Effector CD8-positive, alpha-beta T cell (primary cell): Measurements from ENCODE around the gene RIPK4.
"Not testable (repeated sequence)": the region's sequence is repeated elsewhere in the genome, so short reads cannot be mapped to it uniquely, and the experiment has no call there.

Experiments
- DNase-seq: peaks from one replicate; lab custom pipeline; 2025; lab: John Stamatoyannopoulos, UW

The RIPK4 gene

DNA sequence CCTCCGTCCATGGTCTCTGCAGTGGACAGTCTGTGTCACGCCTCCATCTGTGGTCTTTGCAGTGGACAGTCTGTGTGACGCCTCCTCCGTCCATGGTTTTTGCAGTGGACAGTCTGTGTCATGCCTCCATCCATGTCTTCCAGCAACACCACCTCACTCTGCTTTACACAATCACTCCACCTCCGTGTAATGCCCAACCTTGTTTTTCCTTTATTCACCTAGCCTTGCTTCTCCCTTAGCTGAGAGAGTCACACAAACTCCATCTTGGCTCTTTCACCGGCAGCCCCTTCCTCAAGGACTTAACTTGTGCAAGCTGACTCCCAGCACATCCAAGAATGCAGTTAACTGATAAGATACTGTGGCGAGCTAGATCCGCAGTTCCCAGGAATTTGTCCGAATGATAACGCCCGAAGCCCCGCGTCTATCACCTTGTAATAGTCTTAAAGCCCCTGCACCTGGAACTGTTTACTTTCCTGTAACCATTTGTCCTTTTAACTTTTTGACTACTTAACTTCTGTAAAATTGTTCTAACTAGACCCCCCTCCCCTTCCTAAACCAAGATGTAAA lies 52.5 kb downstream of the RIPK4 start:
- not testable (repeated sequence) for DNase-seq

DNA sequence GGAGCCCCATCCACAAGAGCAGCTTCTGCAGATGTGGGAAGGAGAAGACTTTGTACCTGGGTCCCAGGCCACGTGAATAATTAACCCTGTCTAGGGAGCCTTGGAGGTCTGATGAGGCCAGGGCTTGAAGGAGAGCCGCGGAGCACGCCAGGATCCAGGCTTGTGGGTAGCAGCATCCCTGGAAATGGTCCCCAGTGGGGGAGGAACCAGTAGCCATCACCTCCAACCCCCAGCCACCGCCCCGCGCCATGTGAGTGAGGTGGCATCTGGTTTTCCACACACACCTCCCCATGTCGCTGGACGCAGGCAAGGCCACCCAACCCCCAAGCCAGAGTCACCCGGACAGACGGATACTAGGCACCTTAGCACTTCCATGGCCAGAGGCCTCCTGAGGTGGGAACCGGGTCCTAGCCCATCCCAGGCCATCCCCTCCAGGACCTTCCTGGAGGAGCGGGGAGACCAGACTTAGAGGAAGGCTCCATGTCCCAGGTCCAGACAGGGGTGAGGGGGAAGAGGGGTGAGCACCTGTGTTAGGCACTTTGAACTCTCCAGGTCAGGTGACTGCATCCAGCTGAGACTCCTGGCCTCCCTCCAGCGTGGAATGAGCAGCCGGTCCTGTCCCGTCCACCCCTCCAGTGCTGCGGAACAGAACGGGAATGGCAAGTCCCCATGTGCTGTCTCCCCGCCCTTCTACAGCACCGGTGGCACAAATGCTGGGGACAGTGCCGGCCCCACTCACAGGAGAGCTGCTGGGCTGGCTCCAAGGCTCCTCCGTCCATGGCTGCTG lies 53.2 kb downstream of the RIPK4 start:
- DNase-seq, result no peak

DNA sequence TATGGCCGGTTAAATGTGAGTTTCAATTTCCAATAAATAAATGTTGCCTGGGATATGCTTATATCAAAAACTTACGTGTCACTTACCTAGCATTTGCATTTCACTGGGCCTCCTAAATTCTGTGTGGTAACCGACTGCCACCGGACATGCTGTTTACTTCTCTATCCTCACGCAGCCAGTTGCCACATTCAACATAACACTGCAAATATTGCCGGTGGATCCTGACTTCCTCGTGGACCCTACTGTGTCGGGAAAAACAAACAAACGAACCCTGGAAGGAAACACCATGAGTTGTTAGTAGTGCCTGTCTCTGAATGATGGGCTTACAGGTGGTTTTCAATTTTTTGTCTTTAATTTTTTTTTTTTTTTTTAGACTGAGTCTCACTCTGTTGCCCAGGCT lies 54.1 kb downstream of the RIPK4 start:
- no peak for DNase-seq

DNA sequence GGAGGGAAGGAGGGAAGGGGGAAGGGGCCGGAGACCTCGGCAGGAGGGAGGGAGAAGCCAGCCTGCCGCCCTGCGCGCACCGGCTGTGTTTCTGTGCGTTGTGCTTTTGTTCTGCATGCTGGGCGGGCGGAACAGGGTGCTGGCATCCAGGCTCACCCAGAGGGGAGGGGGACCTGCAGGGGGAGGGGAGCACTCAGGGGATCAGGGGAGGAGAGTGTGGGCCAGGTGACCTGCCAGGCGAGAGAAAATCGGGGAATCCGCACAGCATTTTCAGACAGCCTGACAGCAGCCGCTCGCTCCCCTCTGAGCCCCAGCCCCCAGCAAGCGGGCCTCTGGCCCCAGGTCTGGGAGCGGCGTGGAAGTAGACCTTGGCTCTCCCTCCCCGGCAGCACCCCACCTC lies 54.7 kb downstream of the RIPK4 start:
- DNase-seq, result no peak

DNA sequence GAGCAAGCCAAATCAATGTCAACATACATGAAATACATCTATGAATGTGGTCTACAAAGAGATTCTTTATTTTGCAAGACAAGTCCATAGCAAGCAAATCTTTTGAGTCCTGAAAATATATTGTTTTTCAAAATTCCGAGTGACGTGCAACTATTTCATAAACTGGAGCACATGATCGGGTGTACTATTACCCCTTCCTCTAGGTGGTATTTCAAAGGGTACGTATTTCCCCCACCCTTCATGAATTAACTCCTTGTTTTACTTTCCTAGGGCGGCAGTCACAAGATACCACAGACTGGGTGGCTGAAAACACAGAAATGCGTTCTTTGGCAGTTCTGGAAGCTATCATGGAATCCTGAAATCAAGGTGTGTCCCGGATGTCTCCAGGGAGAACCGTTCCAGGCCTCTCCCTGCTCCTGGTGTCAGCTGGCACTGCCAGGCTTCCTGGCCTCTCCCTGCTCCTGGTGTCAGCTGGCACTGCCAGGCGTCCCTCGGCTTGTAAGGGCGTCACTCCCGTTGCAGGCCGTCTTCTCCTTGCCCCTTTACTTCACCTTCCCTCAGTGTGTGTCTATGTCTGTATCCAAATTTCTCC lies 55.3 kb downstream of the RIPK4 start:
- no peak for DNase-seq

DNA sequence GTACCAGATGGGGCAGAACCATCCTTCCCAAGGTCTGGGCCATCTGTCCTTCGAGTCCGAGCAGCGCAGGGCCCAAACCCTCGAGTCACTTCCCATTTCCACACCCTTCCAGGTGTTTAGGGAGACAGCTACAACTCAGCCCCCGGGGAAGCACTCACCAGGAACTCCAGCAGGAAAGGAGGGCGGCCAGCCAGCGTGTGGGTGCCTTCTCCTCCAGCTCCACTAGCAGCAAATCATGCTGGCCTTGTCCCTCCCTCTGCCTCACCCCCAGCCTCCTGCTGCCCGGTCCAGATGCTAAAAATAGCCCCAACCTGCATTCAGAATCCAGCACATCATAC lies 56.1 kb downstream of the RIPK4 start:
- no peak for DNase-seq

DNA sequence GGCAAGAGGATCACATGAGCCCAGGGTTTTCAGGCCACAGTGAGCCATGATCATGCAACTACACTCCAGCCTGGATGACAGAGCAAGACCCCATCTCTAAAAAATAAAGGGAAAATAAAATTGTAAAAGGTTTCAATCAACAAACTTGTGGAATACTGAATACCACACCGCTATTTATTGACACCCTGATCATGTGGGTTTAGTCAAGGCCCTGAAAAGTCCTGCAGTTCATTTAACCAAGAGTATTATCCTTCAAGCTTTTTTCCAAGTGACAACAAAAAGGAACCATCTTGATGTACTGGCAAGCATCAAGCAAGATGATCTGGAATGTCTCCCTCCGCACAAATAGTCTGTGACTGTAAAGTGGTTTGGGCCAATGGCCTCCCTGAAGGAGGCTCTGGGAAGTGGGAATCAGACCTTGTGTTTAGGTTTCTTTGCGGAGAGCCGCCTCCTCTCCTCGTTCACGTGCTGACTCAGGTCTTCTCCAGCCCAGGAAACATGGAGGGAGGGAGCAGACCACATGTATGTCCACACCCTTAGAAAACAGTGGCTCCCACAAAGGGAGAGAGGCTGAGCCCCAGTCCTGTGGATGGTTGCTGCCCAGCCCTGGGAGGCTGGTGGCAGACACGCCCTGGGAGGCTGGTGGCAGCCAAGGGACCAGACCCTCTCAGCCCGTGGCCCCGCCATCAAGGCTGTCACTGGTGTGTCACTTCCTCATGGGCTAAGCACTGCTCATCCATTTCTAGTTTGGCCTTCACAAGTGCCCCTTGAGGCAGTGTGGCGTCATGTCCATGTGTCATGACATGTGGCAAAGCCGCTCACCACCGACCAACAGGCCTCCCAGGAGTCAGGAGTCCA lies 56.7 kb downstream of the RIPK4 start:
- no peak for DNase-seq

DNA sequence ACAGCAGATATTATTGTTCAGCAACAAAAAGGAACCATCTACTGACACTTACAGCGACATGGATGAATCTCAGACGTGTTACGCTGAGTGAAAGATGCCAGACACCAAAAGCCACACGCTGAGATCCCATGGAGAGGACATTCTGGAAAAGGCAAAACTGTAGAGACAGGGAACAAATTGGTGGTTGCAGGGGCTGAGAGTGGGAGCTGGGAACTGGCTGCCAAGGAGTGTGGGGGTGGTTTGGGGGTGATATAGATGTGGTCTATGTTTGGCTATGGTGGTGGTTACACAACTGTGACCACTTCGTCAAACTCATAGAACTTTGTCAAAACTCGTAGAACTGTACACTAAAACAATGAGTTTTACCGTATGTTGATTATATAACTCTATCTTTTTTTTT lies 57.7 kb downstream of the RIPK4 start:
- DNase-seq, result no peak

DNA sequence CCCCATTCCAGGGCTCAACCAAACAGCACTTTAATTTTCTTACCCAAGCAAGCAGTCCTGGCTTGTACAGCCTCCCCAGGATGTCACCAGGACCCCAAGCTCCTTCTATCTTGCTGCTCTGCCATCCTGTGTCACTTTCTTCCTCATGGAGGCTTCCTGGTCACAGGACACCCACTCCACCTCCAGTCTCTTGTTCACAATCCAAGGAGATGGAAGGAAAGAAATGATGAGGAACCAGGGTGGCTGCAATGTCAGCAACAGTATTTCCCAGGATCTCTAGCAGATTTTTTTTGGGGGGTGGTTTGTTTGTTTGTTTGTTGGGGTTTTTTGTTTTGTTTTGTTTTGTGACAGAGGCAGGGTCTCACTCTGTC lies 58.9 kb downstream of the RIPK4 start:
- no peak for DNase-seq

DNA sequence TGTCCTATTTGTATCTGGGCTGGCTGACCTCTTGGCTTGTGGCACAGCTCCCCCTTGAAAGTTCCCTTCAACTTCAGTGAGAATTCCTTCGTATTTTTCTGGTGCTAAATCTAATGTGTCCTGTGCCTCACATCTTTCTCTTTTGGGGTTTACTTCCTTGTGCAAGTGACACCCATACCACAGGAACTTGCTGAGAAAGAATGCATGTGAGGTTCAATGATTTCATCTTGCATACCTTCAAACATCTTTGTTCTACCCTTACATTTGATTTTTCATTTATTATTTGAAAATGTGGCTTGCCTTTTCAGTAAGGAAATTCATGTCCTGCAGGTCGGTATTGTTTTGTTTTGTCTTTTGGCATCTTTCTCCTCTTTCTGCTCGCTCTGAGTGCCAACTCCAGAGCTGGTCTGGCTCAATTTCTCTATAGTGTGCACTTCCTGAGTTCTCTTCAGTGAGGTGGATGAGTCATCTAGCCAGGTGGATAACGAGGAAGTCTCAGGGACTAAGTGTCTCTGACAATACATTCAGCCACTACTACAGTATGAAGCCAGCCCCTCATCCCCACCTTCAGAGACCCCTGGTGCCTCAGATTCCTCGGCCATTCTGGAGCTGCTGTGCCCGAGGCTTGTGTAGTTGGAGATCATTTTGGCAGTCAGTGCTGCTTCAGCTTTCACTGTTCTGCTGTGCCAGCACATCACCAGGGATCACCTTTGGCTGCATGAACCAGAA lies 59.5 kb downstream of the RIPK4 start:
- no peak for DNase-seq

DNA sequence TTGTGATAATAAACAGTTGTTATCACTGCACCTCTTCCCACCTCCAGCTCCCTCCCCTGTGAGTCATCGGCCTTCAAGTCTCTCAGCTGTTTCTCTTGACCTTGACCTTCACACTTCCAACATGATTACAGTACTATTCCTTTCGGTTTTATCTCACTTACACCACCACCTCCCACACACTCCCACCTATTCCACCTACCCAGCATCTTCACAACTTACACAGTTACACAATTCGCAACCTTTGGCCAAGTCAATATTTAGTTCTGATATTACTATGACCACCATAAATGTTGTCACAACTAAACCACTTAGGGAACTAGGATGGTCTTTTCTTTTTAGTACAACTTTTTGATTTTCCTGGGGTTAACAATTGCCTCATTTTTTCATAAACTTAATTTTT lies 60.2 kb downstream of the RIPK4 start:
- no peak for DNase-seq

DNA sequence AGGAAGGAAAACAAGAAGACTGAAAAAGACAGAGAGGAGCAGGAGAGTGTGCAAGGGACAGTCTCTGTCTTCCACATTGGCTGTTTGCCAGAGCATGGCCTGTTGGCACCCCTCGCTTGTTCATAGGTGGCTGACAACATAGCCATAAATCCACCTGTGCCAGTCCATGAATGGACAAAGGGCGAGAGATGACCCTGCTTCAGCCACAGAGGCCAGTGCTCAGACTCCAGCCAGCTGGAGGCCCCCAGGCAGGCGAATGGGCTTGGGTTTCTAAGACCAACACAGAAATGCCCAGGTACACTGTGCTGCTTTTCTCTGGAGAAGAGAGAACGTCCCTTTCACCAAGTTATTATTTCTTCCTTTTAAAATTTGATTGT lies 60.6 kb downstream of the RIPK4 start:
- no peak for DNase-seq

DNA sequence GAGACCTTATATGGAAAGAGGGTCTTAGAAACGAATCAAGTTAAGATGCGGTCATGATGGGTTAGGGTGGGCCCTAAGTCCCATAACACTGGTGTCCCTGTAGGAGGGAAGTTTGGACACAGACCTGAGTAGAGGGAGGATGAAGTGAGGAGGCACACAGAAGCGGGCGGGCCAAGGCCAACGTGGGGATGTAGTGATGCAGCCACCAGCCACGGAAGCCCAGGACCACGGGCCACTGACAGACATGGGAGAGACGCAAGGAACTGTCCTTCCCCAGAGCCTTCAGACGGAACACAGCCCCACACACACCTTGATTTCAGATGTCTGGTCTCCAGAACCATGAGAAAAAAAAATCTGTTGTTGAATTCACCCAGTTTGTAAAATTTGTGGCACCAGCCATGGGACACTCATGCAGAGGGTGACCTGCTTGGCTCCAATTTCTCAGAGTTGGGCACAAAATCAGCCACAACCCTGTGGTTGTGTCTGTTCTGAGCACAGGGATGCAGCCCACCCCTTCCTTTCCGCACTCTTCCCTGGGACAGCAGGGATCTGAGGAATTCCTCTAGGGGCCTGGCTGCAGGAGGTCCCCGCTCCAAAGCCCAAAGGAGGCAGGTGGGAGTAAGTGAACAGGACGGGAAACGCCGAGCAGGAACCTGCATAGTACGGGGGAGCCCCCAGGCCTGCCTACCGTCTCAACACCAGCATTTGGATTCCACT lies 61.1 kb downstream of the RIPK4 start:
- no peak for DNase-seq

DNA sequence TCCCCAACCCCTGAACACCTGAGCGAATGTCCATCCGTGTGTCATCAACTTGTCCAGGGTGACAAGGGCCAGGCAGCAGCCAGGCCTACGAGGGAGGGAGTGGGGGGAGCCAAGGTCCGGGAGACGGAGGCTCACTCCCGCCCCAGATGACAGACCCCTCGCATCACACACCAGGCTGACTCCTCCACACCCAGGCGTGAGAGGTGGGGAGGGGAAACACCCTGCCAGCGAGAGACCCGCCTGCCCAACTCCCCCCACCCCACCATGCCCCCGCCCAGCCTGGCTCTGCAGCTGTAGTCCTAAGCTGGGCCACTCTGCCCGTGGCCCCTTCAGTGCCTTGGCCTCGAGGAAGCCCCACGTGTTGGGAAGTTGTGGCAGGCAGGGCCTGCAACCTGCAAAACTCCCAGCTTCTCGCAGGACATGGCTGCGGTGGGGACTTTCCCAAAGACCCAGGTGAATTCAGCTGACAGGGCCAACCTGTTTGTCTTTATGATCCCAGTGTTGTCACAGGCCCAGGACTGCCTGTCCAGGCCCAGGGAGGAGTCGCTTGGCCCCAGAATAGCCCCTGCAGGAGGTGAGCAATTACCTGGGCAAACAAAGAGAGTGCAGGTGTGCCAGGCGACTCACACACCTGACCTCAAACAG lies 62.9 kb downstream of the RIPK4 start:
- no peak for DNase-seq

DNA sequence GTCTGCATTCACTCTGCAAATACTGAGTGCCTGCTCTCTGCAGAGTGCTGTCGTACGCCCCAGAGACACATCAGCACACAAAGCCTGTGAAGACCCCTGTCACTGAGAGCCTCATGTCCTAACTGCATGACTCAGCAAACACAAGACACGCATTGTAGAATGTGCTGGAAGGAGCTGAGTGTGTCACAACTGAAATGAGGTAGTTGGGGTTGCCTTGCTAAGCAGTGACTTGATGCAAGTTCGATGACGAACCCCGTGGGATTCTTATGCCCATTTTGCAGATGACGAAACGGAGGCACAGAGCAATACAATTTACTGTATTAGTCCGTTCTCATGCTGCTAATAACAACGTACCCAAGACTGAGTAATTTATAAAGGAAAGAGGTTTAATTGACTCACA lies 65.1 kb downstream of the RIPK4 start:
- no peak for DNase-seq

DNA sequence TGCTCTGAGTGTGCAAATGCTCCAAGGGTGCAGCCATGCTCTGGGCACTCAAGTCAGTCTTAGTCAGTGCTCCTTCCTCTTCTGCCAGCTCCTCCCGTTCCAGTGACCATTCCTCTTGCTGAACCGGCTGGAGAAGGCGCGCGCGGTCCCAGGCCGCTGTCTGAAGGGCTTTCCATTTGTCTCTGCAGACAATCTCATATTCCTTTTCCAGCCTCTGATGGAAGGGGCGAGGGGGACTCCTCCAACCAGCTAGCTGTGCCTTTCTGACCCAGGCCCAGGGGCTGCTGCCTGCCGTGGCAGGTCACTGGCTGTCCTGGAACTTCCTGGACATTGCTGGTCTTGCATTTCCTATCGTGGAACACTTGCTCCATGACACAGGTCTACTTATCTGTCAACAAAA lies 67.5 kb downstream of the RIPK4 start:
- no peak for DNase-seq

DNA sequence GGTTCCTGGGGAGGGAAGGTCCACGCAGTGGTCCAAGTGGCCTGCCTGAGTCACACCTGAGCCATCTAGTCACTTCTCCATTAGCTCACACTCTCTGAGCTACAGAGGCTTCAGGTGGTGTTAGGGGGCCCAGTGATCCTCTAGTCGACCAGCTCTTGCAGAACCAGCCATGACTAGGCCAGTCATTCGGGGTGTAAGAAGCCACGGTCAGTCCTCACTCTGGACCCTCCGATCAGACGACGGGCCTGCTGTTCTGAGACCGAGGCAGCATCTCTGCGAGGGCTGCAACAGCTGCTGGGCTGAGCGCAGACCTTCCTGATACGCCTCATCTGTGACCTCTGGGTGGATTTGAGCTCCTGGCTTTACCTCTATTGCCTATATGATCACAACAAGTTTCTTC lies 68.8 kb downstream of the RIPK4 start:
- no peak for DNase-seq

DNA sequence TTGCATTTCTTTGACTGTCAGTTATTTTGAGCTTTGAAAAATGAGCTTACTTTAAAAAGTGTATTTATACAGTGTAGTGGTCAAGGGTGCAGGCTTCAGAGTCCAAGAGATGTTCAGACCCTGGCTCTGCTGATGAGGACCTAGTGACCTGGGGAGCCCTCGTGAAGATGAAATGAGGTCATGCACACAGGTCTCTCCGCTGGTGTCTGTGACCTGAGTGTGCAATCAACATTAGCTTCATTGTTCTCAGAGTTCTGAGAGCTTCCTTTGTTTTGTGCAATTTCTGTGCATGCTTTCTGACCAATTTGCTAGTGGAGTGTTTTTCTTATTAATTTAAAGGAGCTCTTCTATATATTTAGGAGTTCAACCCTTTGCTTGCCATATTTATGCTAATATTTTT lies 71.3 kb downstream of the RIPK4 start:
- DNase-seq, result no peak

DNA sequence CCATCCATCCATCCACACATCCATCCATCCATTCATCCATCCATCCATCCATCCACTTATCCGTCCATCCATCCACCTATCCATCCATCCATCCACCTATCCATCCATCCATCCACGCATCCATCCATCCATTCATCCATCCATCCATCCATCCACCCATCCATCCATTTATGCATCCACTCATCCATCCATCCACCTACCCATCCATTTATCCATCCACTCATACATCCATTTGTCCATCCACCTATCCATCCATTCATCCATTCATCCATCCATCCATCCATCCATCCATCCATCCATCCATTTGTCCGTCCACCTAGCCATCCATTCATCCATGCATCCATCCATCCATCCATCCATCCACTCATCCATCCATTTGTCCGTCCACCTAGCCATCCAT lies 72.8 kb downstream of the RIPK4 start:
- DNase-seq, result not testable (repeated sequence)

DNA sequence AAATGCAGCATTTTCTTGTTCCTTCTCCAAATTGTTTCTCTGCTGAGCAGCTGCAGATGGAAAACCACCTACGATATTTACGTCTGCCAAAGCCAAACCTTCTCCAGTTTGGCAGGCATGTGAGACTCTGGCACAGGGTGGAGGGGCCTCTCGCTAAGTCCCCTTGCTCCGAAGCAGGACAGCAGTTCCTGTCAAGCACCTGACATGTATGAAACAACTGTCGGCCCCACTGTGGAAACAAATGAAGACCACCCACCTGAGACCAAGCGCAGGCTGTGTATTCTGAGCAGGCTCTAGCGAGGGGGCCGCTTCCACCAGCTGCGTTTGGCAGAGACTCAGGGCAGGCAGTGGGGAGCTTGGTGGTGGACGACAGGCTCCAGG lies 74.7 kb downstream of the RIPK4 start:
- no peak for DNase-seq
